Measurements from ENCODE around the gene SYCN.

Gene SYCN

DNA sequence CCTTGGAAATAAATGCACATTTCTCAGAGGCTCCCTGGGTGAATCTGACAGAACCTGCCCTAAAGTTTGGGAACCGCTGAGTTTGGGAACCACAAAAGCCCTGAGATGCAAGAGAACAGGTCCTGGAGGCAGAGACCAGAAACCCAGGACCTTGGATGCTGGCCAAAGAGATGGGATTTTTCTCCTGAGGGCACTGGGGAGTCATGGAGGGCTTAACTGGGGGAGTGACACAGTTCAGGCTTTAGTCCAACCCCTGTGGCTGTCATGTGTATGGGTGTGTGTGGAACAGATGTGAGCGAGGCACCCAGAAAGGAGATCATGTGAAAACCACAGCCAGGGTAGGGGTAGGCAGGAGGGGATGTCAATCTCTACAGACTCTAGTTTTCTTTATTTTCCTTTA lies 11.2 kb downstream of the SYCN start:
- Mint-ChIP-seq H3K4me3 (no peak overlapping the region), H3K27me3 (ENCODE audit: low read depth) (peaks cover 36% of the 10 kb centered on the region), H3K36me3 (ENCODE audit: low read depth) (peaks cover 1% of the 10 kb centered on the region), H3K9me3 (no peaks in the 10 kb centered on the region), H3K4me1 (ENCODE audit: low read depth) (peaks cover 5% of the 10 kb centered on the region), H3K27ac (no peak overlapping the region)

DNA sequence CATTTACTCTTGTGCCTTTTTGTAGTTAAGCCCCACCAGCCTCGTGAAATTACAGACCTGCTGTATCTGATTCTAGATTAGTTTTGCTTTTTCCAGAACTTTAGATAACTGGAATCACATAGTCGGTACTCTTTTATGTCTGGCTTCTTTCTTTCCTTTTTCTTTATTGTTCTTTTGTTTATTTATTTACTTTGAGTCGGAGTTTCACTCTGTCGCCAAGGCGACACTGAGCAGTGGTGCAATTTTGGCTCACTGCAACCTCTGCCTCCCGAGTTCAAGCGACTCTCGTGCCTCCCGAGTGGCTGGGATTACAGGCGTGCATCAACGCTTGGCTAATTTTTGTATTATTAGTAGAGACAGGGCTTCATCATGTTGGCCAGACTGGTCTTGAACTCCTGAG lies 13.3 kb downstream of the SYCN start:
- Mint-ChIP-seq H3K4me3 (no peak overlapping the region), H3K27me3 (ENCODE audit: low read depth) (peaks cover 18% of the 10 kb centered on the region), H3K27ac (no peak overlapping the region)

DNA sequence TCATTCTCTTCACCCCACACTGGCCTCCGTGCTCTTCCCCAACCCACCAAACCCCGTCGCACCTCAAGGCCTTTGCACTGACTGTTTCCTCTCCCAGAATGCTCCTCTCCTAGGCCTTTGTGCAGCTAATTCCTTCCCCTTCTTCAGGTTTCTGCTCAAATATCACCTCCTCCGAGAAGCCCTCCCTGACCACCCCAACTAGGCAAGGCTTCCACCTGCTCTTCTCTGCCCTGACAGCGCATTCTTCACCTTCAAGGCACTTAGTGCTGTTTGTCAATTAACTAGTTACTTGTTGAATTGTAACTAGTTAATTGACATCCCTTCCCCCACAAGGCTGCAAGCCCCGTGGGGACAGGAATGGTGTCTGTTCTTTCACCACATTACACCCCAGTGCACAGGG lies 15.1 kb downstream of the SYCN start:
- H3K27ac Mint-ChIP-seq: no peak overlapping the region
- no peak overlapping the region for H3K4me3 Mint-ChIP-seq
- H3K9me3 Mint-ChIP-seq: no peaks in the 10 kb centered on the region
- H3K27me3 Mint-ChIP-seq (ENCODE audit: low read depth): peaks cover 5% of the 10 kb centered on the region
- H3K4me1 Mint-ChIP-seq (ENCODE audit: low read depth): no peaks in the 10 kb centered on the region
- H3K36me3 Mint-ChIP-seq (ENCODE audit: low read depth): no peaks in the 10 kb centered on the region

More for the DNA sequence above, 13.3 kb downstream of the SYCN start:
- no peaks in the 10 kb centered on the region for H3K36me3 Mint-ChIP-seq (ENCODE audit: low read depth)
- H3K9me3 Mint-ChIP-seq: no peaks in the 10 kb centered on the region
- no peaks in the 10 kb centered on the region for H3K4me1 Mint-ChIP-seq (ENCODE audit: low read depth)

DNA sequence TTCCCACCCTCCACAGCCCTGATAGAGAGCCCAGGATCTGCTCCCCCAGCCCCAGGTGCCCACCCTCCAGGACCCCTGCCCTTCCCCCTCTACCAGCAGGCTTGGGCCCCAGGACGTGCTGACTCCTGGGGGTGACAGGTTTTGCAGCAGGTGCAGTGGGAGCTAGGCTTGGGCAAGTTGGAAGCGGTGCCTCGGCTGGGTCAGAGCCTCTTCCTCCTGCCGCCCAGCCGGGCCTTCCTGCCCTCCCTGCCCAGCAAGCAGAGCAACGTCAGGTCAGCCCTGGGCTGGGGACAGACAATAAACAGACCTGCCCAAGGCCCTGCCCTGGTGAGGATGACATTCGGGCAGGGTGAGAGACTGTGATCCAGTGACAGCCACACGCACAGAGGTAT lies 16.5 kb downstream of the SYCN start:
- H3K27me3 Mint-ChIP-seq (ENCODE audit: low read depth): no peaks in the 10 kb centered on the region
- H3K27ac Mint-ChIP-seq: no peak overlapping the region
- no peaks in the 10 kb centered on the region for H3K36me3 Mint-ChIP-seq (ENCODE audit: low read depth)
- H3K9me3 Mint-ChIP-seq: no peaks in the 10 kb centered on the region
- no peak overlapping the region for H3K4me3 Mint-ChIP-seq
- H3K4me1 Mint-ChIP-seq (ENCODE audit: low read depth): no peaks in the 10 kb centered on the region

DNA sequence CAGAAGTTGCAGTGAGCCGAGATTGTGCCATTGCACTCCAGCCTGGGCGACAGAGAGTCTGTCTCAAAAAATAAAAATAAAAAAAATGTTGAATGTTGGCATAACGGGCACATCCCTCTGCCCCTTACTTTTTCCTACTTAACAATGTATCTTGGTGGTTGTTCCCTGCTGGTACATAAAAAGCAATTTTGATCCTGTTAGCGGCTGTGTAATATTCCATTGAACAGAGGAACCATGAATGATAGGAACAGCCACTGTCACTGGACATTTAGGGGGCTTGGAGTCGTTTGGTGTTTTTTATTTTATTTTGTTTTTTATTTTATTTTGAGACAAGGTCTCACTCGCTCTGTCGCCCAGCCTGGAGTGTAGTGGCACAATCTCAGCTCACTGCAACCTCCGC lies 17.7 kb downstream of the SYCN start:
- H3K4me3 Mint-ChIP-seq: no peak overlapping the region
- H3K27me3 Mint-ChIP-seq (ENCODE audit: low read depth): no peaks in the 10 kb centered on the region
- H3K4me1 Mint-ChIP-seq (ENCODE audit: low read depth): no peaks in the 10 kb centered on the region
- no peaks in the 10 kb centered on the region for H3K9me3 Mint-ChIP-seq
- no peak overlapping the region for H3K27ac Mint-ChIP-seq
- H3K36me3 Mint-ChIP-seq (ENCODE audit: low read depth): no peaks in the 10 kb centered on the region

DNA sequence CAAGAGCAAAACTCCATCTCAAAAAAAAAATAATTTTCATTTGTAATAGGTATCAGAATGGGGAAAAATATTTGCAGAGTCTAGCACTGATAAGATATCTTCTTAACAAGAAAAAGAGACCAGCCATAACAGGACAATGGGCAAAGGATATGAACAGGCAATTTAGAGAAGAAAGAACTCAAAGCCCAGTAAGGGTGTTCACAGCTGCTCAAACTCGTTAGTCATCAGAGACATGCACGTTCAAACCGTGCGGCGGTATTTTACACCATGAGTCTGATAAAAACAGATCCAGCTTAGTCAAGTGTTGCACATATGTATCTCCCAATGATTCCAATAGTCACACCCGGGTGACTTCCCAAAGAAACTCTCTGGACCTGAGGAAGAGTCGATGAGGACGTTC lies 21.0 kb downstream of the SYCN start:
- Mint-ChIP-seq H3K27me3 (ENCODE audit: low read depth) (no peaks in the 10 kb centered on the region), H3K4me1 (ENCODE audit: low read depth) (no peaks in the 10 kb centered on the region), H3K27ac (no peak overlapping the region), H3K36me3 (ENCODE audit: low read depth) (no peaks in the 10 kb centered on the region), H3K4me3 (no peak overlapping the region), H3K9me3 (no peaks in the 10 kb centered on the region)

DNA sequence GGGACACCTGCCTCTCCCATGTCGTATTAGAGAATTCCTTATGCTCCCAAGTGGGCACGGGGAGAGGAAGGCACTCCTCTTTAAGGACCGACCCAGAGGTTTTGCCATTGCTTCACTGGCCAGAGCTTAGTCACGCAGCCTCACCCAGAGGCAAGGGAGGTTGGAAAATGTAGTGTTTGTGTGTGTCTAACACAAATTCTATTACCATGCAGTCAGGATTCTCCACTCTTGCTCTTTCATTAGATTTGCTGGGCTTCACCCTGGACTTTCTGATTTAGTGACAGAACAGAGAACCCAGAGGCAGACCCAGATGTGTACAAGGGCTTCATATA lies 21.9 kb downstream of the SYCN start:
- no peaks in the 10 kb centered on the region for H3K9me3 Mint-ChIP-seq
- H3K4me3 Mint-ChIP-seq: no peak overlapping the region
- H3K27me3 Mint-ChIP-seq (ENCODE audit: low read depth): no peaks in the 10 kb centered on the region
- H3K27ac Mint-ChIP-seq: no peak overlapping the region
- H3K36me3 Mint-ChIP-seq (ENCODE audit: low read depth): no peaks in the 10 kb centered on the region
- no peaks in the 10 kb centered on the region for H3K4me1 Mint-ChIP-seq (ENCODE audit: low read depth)

DNA sequence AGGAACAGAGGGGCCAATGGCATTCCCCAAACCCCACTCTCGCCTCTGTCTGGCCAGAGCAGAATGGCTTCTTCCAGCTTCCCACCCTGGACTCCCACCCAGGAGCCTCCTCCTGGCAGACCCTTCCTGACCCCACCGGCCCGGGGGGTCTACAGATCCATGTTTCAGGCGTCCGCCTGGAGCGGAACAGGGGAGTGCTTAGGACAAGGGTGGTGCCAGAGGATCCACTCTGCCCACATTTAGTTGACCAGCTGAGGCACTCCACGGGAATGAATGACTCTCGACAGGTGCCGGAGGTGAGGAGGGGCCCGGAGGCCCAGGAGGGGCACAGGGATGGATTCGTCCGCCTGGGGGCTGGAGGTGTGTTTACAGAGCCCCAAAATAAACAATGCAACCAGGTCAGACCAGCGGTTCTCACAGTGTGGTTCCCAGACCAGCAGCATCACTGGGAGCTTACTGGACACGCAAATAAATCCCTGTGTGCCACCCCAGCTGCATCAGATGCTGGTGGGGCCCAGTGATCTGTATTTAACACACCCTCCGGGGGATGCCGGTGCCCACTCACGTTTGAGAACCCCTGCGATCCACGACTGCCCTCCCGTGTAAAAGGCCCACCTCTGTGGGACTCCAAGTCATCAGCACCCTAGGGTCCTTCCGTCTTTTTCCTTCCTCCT lies 22.4 kb downstream of the SYCN start:
- H3K27me3 Mint-ChIP-seq (ENCODE audit: low read depth): no peaks in the 10 kb centered on the region
- no peak overlapping the region for H3K4me3 Mint-ChIP-seq
- H3K9me3 Mint-ChIP-seq: no peaks in the 10 kb centered on the region
- H3K36me3 Mint-ChIP-seq (ENCODE audit: low read depth): no peaks in the 10 kb centered on the region
- H3K4me1 Mint-ChIP-seq (ENCODE audit: low read depth): no peaks in the 10 kb centered on the region
- H3K27ac Mint-ChIP-seq: no peak overlapping the region

DNA sequence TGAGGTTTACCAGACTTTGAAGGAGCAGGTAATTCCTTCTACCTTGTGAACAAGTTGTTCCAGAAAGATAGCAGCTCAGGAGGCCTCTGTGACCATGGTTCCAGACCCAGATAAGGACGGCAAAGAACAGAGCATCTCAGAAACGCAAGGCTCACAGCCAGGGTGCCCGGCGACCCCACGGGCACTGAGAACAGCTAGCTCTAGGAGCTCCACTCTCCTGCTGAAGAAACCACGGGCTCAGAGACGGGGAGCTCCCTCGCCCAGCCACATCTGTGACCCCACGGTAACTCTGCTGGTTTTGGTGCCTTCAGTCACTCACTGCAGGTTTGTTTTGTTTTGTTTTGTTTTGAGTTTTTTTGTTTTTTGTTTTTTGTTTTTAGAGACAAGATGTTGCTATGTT lies 23.3 kb downstream of the SYCN start:
- H3K4me1 Mint-ChIP-seq (ENCODE audit: low read depth): no peaks in the 10 kb centered on the region
- H3K9me3 Mint-ChIP-seq: no peaks in the 10 kb centered on the region
- no peaks in the 10 kb centered on the region for H3K27me3 Mint-ChIP-seq (ENCODE audit: low read depth)
- no peaks in the 10 kb centered on the region for H3K36me3 Mint-ChIP-seq (ENCODE audit: low read depth)
- H3K4me3 Mint-ChIP-seq: no peak overlapping the region
- no peak overlapping the region for H3K27ac Mint-ChIP-seq

DNA sequence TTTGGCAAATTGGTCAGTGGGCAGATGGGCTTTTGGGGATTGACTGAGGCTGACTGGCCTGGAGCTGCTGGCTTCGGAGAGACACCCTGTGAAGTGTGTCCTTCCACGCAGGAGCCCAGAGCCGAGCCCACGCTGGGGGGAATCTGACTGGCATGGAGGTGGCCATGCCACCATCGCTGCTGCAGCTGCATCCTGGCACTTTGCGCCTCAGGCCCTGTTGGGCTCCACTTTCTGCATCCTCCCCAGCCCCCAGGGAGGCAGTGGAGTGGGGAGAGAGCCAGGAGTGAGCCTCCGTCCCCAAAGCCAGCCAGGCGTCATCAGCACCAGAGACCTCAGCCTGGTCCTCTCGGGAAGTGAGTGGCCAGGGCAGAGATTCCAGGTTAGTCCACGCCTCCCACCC lies 24.3 kb downstream of the SYCN start:
- Mint-ChIP-seq H3K4me1 (ENCODE audit: low read depth) (no peaks in the 10 kb centered on the region), H3K27me3 (ENCODE audit: low read depth) (no peaks in the 10 kb centered on the region), H3K9me3 (no peaks in the 10 kb centered on the region), H3K27ac (no peak overlapping the region), H3K36me3 (ENCODE audit: low read depth) (no peaks in the 10 kb centered on the region), H3K4me3 (no peak overlapping the region)

DNA sequence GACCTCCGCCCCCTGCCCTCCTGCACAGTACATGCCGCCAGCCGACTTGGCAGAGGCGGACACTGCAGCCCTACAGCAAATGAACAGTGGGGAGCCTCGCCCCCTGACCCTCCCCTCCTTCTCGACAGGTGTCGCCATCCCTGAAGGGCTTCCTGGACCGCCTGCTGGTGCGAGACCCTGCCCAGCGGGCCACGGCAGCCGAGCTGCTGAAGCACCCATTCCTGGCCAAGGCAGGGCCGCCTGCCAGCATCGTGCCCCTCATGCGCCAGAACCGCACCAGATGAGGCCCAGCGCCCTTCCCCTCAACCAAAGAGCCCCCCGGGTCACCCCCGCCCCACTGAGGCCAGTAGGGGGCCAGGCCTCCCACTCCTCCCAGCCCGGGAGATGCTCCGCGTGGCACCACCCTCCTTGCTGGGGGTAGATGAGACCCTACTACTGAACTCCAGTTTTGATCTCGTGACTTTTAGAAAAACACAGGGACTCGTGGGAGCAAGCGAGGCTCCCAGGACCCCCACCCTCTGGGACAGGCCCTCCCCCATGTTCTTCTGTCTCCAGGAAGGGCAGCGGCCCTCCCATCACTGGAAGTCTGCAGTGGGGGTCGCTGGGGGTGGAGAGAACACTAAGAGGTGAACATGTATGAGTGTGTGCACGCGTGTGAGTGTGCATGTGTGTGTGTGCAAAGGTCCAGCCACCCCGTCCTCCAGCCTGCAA lies 25.6 kb downstream of the SYCN start:
- Mint-ChIP-seq H3K4me3 (no peak overlapping the region), H3K27ac (no peak overlapping the region), H3K27me3 (ENCODE audit: low read depth) (no peaks in the 10 kb centered on the region), H3K4me1 (ENCODE audit: low read depth) (no peaks in the 10 kb centered on the region), H3K9me3 (no peaks in the 10 kb centered on the region), H3K36me3 (ENCODE audit: low read depth) (no peaks in the 10 kb centered on the region)

DNA sequence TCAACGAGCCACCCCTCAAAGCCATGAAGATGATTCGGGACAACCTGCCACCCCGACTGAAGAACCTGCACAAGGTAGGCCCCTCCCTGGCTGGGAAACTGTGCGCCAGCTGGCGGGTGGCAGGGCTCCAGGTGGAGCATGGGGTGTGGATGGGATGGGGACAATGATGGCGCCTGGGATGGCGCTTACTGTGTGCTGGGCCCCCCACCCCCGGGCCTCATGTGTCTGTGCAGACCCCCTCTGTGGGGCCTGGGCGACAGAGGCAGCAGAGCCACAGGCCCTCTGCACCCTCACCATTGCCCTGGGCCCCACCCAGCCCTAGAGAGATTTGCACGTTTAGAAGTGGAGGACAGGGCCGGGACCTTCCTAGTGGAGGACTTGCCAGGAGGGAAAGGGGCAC lies 26.3 kb downstream of the SYCN start:
- Mint-ChIP-seq H3K36me3 (ENCODE audit: low read depth) (no peaks in the 10 kb centered on the region), H3K27me3 (ENCODE audit: low read depth) (no peaks in the 10 kb centered on the region), H3K4me3 (no peak overlapping the region), H3K4me1 (ENCODE audit: low read depth) (no peaks in the 10 kb centered on the region), H3K9me3 (no peaks in the 10 kb centered on the region), H3K27ac (no peak overlapping the region)

DNA sequence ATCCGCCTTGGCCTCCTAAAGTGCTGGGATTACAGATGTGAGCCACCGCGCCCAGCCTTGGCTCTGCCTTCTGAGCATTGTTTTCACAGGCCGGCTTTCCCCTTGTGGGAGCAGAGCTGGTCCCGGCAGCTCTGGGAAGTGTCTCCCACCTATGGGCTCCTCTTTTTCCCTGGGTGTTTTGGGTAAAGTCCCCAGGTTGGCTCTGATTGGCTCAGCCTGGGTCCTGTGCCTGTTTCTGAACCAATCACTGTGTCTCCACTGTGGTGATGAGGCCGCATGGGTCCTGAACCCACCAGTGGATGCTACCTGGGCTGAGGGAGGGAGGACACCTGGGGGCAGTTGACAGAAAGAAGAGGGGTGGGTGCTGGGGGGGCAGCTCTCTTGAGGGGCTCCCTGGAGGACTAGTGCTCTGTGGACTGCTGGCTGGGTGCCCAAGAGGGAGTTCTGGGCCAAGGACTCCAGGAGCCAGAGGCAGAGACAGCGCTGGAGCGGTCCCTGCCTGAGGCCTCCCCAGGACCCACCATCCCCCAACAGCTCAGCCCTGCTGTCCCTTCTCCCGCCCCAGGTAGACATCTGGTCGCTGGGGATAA lies 26.9 kb downstream of the SYCN start:
- no peaks in the 10 kb centered on the region for H3K9me3 Mint-ChIP-seq
- no peaks in the 10 kb centered on the region for H3K27me3 Mint-ChIP-seq (ENCODE audit: low read depth)
- no peaks in the 10 kb centered on the region for H3K36me3 Mint-ChIP-seq (ENCODE audit: low read depth)

DNA sequence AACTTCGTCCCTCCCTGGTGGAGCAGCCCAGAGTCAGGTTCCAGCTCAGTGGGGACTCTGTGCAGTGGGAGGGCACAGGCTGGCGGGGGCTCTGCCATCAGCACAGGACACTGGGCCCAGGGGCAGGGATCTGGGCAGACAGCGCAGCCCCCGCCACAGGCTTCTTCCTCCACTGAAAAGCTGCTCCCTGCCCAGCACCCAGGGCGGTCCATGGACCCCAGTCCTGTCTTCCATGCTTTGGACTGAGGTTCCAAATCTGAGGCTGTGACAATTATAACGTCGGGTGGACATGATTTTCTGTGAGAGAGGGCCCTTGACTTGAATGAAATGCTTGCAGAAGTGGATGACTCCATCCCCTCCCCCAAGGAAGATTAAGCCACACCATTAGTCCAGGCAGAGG lies 28.5 kb downstream of the SYCN start:
- no peak overlapping the region for H3K27ac Mint-ChIP-seq
- no peaks in the 10 kb centered on the region for H3K27me3 Mint-ChIP-seq (ENCODE audit: low read depth)
- H3K9me3 Mint-ChIP-seq: no peaks in the 10 kb centered on the region
- H3K4me1 Mint-ChIP-seq (ENCODE audit: low read depth): no peaks in the 10 kb centered on the region
- no peaks in the 10 kb centered on the region for H3K36me3 Mint-ChIP-seq (ENCODE audit: low read depth)
- H3K4me3 Mint-ChIP-seq: no peak overlapping the region

More for the DNA sequence above, 26.9 kb downstream of the SYCN start:
- no peaks in the 10 kb centered on the region for H3K4me1 Mint-ChIP-seq (ENCODE audit: low read depth)
- no peak overlapping the region for H3K4me3 Mint-ChIP-seq
- H3K27ac Mint-ChIP-seq: no peak overlapping the region

All from T-helper 1 cell treated with Interleukin-12 subunit alpha and Interleukin-12 subunit beta and Interleukin-4 antibody, amounts not matched to agents 30 μg/mL and 1 μg/mL, for 36 hours (primary cell).